GM23338 (cell line): ENCODE measurements around the gene SEMA5A. TPM values are rescaled to one million over a fixed set of nuclear protein-coding genes. Genes with fewer than 3 reads are reported as not detected.

Source experiments
- ATAC-seq: fragments of 200-7000 bp; cut with Tn5 transposase; 3 replicates; pipeline ENCODE4 v1.9.1; 2020
- DNase-seq: peaks from one replicate; pipeline ENCODE4 v3.0.0-alpha.2; 2015; ENCODE audit warnings: low spot score
- H2AFZ ChIP-seq: fragments of 200-600 bp; sonication (generic); 2 replicates; pipeline ENCODE4 v1.8.0; 2016; ENCODE audit warnings: antibody characterized with exemption, mild to moderate bottlenecking, moderate library complexity
- H3F3A ChIP-seq: fragments of 200-600 bp; sonication (generic); replicated peaks from 2 replicates; pipeline ENCODE4 v1.8.0; 2017; ENCODE audit warnings: antibody characterized with exemption, mixed run types, low read depth
- H3K27ac ChIP-seq: fragments of 200-600 bp; sonication (generic); 2 replicates; pipeline ENCODE4 v1.6.1; 2016; ENCODE audit warnings: low read depth
- H3K27me3 ChIP-seq: fragments of 200-600 bp; sonication (generic); 2 replicates; pipeline ENCODE4 v1.8.0; 2016; ENCODE audit warnings: mild to moderate bottlenecking, mixed run types, moderate library complexity; ENCODE audit not compliant: insufficient read depth
- H3K36me3 ChIP-seq: fragments of 200-600 bp; sonication (generic); 2 replicates; pipeline ENCODE4 v1.8.0; 2016; ENCODE audit warnings: mild to moderate bottlenecking; ENCODE audit not compliant: insufficient read depth
- H3K4me1 ChIP-seq: fragments of 200-600 bp; sonication (generic); 2 replicates; pipeline ENCODE4 v1.8.0; 2016; ENCODE audit warnings: mild to moderate bottlenecking, moderate library complexity; ENCODE audit not compliant: insufficient read depth
- H3K4me2 ChIP-seq: fragments of 200-600 bp; sonication (generic); 2 replicates; pipeline ENCODE4 v1.7.1; 2017; ENCODE audit warnings: mixed run types
- H3K4me3 ChIP-seq: fragments of 200-600 bp; sonication (generic); 2 replicates; pipeline ENCODE4 v1.6.1; 2016; ENCODE audit warnings: mixed run types
- H3K79me2 ChIP-seq: fragments of 200-600 bp; sonication (generic); replicated peaks from 2 replicates; pipeline ENCODE4 v1.8.0; 2017; ENCODE audit warnings: mild to moderate bottlenecking; ENCODE audit not compliant: insufficient read depth
- H3K9me2 ChIP-seq: fragments of 200-600 bp; sonication (generic); 2 replicates; pipeline ENCODE4 v1.8.0; 2017; ENCODE audit not compliant: insufficient read depth
- H4K20me1 ChIP-seq: fragments of 200-600 bp; sonication (generic); replicated peaks from 2 replicates; pipeline ENCODE4 v1.8.0; 2017; ENCODE audit warnings: mild to moderate bottlenecking; ENCODE audit not compliant: insufficient read depth
- H3K27ac Mint-ChIP-seq: 2 replicates; pipeline ENCODE4 v1.8.0; 2020; ENCODE audit warnings: inconsistent platforms, mild to moderate bottlenecking, moderate library complexity, mixed read lengths
- H3K27me3 Mint-ChIP-seq: 3 replicates; pipeline ENCODE4 v1.8.0; 2022; ENCODE audit warnings: low read depth, mild to moderate bottlenecking, moderate library complexity, mixed read lengths, inconsistent platforms; ENCODE audit not compliant: insufficient read depth, poor library complexity
- H3K36me3 Mint-ChIP-seq: 3 replicates; pipeline ENCODE4 v1.8.0; 2021; ENCODE audit warnings: low read depth, mild to moderate bottlenecking, inconsistent platforms, moderate library complexity, mixed read lengths
- H3K4me1 Mint-ChIP-seq: 3 replicates; pipeline ENCODE4 v1.8.0; 2020; ENCODE audit warnings: mild to moderate bottlenecking, inconsistent platforms, mixed read lengths
- H3K4me3 Mint-ChIP-seq: 3 replicates; pipeline ENCODE4 v1.8.0; 2021; ENCODE audit warnings: moderate library complexity, mild to moderate bottlenecking, inconsistent platforms, mixed read lengths
- H3K9me3 Mint-ChIP-seq: 3 replicates; pipeline ENCODE4 v1.8.0; 2020; ENCODE audit warnings: moderate library complexity, mild to moderate bottlenecking, inconsistent platforms, mixed read lengths
- EZH2 ChIP-seq: fragments of 200-600 bp; sonication (generic); IDR thresholded peaks from one replicate; pipeline ENCODE4 v1.8.0; 2017; ENCODE audit warnings: antibody characterized with exemption, mild to moderate bottlenecking, low read depth; ENCODE audit not compliant: unreplicated experiment
- NANOG ChIP-seq: IDR thresholded peaks from 2 replicates; pipeline ENCODE4 v1.6.1; 2016; ENCODE audit warnings: antibody characterized with exemption, borderline replicate concordance
- POLR2AphosphoS5 ChIP-seq: IDR thresholded peaks from 2 replicates; pipeline ENCODE4 v1.6.1; 2016; ENCODE audit warnings: antibody characterized with exemption, low read depth
- STAT1 ChIP-seq: IDR thresholded peaks from one replicate; pipeline ENCODE4 v1.6.1; 2016; ENCODE audit warnings: antibody characterized with exemption; ENCODE audit not compliant: unreplicated experiment
- ZNF114 ChIP-seq: fragments of 250-450 bp; sonication (Bioruptor Pico); IDR thresholded peaks from 2 replicates; pipeline ENCODE4 v1.5.0; 2020; ENCODE audit warnings: mild to moderate bottlenecking, moderate library complexity
- polyA plus RNA-seq: library from polyadenylated mRNA; unstranded; fragments of >200 nt; fragmentation: Nextera tagmentation; extraction: Ambion mirVana; gene quantifications from 2 replicates; pipeline ENCODE4 v1.2.1, GENCODE V29; 2016
- total RNA-seq: library from RNA; depleted of rRNA; stranded (reverse); fragments of >200 nt; shearing (Covaris generic); gene quantifications from 2 replicates; pipeline ENCODE4 v1.2.3, GENCODE V29; 2014
- TF ChIP-seq, protein P1 (sequence below): IDR thresholded peaks from one replicate; pipeline ENCODE4 v1.6.1; 2018; ENCODE audit warnings: antibody characterized with exemption; ENCODE audit not compliant: unreplicated experiment
- TF ChIP-seq, protein P2 (sequence below): fragments of 250-450 bp; sonication (Bioruptor Pico); IDR thresholded peaks from 2 replicates; pipeline ENCODE4 v1.5.0; 2020; ENCODE audit warnings: mild to moderate bottlenecking, moderate library complexity

The SEMA5A gene
- total and polyA plus RNA-seq, 2 experiments from 2014 or later, result 2.1 to 8.1 TPM

DNA sequence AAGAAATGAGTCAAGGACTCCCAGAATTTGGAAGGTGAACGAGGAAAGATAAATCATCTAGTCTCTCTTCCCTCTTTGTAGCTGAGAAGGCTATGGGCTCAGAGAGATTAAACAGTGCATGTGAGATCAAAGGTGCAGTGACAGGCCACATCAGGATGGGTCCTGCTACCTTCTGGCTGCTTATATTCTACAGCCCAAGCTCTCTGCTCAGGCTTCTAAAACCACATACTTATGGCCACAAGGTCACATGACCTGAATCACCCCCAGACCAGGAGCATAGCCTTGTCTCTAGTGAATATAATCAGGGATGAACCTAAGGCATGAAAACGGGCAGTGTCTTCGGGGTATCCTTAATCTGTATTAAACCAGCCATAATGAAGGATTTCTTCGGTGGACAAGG, 158.9 kb downstream of the SEMA5A start:
- no peaks in the 10 kb centered on the region for H3F3A ChIP-seq
- no peak overlapping the region for H3K4me3 ChIP-seq
- TF ChIP-seq, protein P1, sequence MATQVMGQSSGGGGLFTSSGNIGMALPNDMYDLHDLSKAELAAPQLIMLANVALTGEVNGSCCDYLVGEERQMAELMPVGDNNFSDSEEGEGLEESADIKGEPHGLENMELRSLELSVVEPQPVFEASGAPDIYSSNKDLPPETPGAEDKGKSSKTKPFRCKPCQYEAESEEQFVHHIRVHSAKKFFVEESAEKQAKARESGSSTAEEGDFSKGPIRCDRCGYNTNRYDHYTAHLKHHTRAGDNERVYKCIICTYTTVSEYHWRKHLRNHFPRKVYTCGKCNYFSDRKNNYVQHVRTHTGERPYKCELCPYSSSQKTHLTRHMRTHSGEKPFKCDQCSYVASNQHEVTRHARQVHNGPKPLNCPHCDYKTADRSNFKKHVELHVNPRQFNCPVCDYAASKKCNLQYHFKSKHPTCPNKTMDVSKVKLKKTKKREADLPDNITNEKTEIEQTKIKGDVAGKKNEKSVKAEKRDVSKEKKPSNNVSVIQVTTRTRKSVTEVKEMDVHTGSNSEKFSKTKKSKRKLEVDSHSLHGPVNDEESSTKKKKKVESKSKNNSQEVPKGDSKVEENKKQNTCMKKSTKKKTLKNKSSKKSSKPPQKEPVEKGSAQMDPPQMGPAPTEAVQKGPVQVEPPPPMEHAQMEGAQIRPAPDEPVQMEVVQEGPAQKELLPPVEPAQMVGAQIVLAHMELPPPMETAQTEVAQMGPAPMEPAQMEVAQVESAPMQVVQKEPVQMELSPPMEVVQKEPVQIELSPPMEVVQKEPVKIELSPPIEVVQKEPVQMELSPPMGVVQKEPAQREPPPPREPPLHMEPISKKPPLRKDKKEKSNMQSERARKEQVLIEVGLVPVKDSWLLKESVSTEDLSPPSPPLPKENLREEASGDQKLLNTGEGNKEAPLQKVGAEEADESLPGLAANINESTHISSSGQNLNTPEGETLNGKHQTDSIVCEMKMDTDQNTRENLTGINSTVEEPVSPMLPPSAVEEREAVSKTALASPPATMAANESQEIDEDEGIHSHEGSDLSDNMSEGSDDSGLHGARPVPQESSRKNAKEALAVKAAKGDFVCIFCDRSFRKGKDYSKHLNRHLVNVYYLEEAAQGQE, result no peak
- no peak for TF ChIP-seq STAT1
- no peak for TF ChIP-seq EZH2
- TF ChIP-seq NANOG, result no peak
- TF ChIP-seq, protein P2, sequence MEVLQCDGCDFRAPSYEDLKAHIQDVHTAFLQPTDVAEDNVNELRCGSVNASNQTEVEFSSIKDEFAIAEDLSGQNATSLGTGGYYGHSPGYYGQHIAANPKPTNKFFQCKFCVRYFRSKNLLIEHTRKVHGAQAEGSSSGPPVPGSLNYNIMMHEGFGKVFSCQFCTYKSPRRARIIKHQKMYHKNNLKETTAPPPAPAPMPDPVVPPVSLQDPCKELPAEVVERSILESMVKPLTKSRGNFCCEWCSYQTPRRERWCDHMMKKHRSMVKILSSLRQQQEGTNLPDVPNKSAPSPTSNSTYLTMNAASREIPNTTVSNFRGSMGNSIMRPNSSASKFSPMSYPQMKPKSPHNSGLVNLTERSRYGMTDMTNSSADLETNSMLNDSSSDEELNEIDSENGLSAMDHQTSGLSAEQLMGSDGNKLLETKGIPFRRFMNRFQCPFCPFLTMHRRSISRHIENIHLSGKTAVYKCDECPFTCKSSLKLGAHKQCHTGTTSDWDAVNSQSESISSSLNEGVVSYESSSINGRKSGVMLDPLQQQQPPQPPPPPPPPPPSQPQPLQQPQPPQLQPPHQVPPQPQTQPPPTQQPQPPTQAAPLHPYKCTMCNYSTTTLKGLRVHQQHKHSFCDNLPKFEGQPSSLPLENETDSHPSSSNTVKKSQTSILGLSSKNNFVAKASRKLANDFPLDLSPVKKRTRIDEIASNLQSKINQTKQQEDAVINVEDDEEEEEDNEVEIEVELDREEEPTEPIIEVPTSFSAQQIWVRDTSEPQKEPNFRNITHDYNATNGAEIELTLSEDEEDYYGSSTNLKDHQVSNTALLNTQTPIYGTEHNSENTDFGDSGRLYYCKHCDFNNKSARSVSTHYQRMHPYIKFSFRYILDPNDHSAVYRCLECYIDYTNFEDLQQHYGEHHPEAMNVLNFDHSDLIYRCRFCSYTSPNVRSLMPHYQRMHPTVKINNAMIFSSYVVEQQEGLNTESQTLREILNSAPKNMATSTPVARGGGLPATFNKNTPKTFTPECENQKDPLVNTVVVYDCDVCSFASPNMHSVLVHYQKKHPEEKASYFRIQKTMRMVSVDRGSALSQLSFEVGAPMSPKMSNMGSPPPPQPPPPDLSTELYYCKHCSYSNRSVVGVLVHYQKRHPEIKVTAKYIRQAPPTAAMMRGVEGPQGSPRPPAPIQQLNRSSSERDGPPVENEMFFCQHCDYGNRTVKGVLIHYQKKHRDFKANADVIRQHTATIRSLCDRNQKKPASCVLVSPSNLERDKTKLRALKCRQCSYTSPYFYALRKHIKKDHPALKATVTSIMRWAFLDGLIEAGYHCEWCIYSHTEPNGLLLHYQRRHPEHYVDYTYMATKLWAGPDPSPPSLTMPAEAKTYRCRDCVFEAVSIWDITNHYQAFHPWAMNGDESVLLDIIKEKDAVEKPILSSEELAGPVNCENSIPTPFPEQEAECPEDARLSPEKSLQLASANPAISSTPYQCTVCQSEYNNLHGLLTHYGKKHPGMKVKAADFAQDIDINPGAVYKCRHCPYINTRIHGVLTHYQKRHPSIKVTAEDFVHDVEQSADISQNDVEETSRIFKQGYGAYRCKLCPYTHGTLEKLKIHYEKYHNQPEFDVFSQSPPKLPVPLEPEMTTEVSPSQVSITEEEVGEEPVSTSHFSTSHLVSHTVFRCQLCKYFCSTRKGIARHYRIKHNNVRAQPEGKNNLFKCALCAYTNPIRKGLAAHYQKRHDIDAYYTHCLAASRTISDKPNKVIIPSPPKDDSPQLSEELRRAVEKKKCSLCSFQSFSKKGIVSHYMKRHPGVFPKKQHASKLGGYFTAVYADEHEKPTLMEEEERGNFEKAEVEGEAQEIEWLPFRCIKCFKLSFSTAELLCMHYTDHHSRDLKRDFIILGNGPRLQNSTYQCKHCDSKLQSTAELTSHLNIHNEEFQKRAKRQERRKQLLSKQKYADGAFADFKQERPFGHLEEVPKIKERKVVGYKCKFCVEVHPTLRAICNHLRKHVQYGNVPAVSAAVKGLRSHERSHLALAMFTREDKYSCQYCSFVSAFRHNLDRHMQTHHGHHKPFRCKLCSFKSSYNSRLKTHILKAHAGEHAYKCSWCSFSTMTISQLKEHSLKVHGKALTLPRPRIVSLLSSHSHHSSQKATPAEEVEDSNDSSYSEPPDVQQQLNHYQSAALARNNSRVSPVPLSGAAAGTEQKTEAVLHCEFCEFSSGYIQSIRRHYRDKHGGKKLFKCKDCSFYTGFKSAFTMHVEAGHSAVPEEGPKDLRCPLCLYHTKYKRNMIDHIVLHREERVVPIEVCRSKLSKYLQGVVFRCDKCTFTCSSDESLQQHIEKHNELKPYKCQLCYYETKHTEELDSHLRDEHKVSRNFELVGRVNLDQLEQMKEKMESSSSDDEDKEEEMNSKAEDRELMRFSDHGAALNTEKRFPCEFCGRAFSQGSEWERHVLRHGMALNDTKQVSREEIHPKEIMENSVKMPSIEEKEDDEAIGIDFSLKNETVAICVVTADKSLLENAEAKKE (CRISPR knock-in tag), result no peak
- no peak for TF ChIP-seq POLR2AphosphoS5
- TF ChIP-seq ZNF114 (CRISPR knock-in tag), result no peak
- H3K79me2 ChIP-seq, result no peaks in the 10 kb centered on the region
- Mint-ChIP-seq H3K4me3 (no peak overlapping the region), H3K27me3 (peaks cover 4% of the 10 kb centered on the region), H3K9me3 (peaks cover 3% of the 10 kb centered on the region; the same call in 1 of the 3 replicates), H3K4me1 (peaks cover 10% of the 10 kb centered on the region), H3K36me3 (no peaks in the 10 kb centered on the region), H3K27ac (no peak overlapping the region)
- H3K4me1 ChIP-seq, result no peaks in the 10 kb centered on the region
- H3K4me2 ChIP-seq, result no peak overlapping the region
- no peaks in the 10 kb centered on the region for H4K20me1 ChIP-seq
- no peaks in the 10 kb centered on the region for H3K36me3 ChIP-seq
- H3K27ac ChIP-seq, result no peak overlapping the region
- H2AFZ ChIP-seq, result no peak overlapping the region
- no peak for DNase-seq
- ATAC-seq, result no peak
- no peaks in the 10 kb centered on the region for H3K27me3 ChIP-seq
- peaks cover 5% of the 10 kb centered on the region; the same call in 1 of the 2 replicates for H3K9me2 ChIP-seq
